Activated T-cell treated with anti-CD3 and anti-CD28 coated beads for 1 hour (primary cell): ENCODE results near the gene KRTAP5-1.

ENCODE experiments used
- DNase-seq: peaks from one replicate; pipeline ENCODE4 v3.0.0-alpha.2; 2020; ENCODE audit warnings: low read depth

KRTAP5-1 gene

GRCh38 chr11:1542267-1542666 lies 42.8 kb downstream of the KRTAP5-1 start:
- DNase-seq: no peak

DNA sequence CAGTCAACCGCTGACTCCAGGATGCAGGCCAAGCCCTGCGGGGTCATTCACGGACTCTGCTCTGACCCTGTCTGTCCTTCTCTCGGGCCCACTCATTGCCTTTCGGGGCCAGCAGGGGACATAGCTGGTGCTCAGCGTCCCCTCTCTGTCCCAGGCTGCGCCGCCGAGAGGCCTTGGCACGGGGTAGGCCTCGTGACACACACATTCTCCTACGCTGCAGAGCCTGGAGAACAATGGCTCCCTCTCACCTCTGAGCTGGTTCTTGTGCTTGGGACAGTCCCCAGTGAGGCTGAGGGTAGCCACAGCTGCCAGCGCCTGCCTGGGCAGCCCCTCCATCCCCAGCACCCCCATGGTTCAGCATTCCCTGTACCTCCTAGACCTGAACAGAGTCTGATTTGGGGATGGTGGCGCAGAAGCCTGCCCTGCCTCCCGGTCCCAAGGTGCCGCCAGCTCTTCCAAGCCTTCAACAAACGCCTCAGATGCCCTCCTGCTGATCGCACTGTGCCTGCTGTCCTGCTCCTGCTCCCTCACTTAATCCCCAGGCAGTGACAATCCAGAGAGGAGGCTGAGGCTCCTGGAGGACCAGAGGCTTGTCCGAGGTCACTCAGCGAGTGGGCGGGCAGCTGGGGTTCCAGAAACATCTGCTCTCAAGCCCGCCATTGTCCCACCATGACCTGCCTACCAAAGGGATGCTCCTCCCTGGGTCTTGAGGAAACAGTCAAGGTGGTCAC lies 43.4 kb downstream of the KRTAP5-1 start:
- no peak for DNase-seq

- no peak for DNase-seq
Measured at GRCh38 chr11:1540074-1540473, 45.0 kb downstream of the KRTAP5-1 start.

GRCh38 chr11:1538153-1538552 lies 46.9 kb downstream of the KRTAP5-1 start:
- no peak for DNase-seq

DNA sequence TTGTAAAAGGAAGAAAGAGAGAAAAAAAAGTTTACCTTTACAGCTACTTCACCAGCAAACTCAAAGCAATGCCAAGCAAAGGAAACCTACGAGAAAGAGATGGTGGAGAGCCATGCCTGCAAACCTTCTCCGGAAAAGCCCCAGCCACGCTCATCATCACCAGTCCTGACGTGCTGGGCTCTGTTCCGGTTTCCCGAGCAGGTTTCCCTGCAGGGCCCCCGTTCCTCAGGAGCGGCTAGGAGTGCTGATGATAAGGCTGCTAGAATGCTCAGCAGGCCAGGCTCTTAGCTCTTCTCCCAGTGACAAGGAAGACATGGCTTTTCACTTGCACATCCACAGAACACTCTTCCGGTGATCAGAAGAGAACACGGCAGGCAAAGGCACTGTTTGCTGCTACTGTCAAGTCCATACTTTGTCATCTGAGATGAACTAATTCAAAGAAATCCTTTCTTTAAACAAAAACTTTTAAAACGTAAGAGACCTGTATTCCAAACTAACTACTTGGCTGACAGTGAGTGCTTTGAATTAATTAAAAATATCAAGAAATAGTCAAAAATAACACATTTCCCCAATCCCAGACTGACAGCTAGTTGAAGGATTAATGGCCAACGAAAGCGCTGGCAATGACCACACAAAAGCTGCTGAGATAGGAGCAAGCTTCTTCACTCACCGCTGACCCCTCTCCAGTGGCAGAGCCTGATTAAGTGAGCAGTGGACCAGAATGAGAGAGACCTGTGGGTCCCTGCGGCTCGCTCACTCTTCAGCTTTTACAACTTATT lies 48.8 kb downstream of the KRTAP5-1 start:
- DNase-seq: no peak

DNA sequence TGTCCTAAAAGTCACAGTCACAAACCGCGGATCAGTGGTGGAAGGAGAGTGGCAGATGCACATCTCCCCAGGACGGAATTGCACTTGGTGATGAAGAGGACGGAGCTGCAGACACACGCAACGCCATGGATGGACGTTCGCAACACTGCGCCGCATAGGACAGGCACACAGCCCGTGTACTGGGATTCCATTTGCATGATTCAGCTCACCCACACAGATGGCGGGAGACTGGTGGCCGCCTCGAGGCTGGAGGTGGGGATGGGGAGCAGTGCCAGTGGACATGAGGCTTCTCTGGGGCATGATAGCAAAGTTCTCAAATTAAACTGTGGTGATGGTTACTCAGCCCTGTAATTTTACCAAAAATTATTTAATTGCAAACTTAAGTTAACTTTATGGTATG lies 50.4 kb downstream of the KRTAP5-1 start:
- no peak for DNase-seq
